ENCODE data around the gene SP140L. TPM values are rescaled to one million over a fixed set of nuclear protein-coding genes. Genes with fewer than 3 reads are reported as not detected.

The SP140L gene
- total and polyA plus RNA-seq, 2 of the 8 experiments (the other 6 are each of a cell fraction or from before 2014, with no cell fraction given), result 0.36 to 1.5 TPM

DNA sequence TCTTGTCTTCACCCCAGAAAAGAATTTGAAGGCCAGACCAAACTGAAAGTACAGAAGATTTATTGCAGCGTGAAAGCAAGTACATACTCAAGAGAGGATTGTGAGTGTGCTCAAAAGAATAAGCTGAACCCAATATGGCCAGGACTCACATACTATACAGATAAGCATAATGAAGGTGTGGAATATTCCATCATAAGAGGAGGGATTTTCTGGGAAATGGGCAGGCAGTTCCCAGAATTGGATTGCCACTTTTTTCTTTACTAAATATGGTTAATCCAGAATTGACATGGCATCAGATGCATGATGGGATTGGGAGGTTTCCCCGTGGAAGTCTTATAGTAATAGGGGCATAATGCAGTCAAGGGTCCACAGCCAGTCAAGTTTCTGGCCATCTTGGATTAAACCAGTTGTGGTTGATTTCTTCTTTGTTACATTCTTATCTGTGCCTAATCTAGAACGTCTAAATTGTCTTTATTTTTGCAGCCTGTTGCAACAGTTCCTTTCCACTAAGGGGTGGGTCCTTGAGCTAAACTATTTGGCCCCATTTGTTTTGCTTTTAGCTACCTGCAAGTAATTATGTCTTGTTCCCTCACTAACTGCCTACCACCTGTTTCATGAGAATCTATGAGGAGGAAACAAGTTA lies 9.0 kb downstream of the SP140L start:
- no peak for FAIRE-seq
- H4K20me1 ChIP-seq (replicated peaks in 1 of 2; ENCODE audit: control insufficient read depth in 1 of 2, insufficient read depth in 2 of 2, low read length in 2 of 2), result no peaks in the 10 kb centered on the region
- H3K27ac ChIP-seq (ENCODE audit: low read depth, low read length), result no peak overlapping the region
- no peak for DNase-seq (ENCODE audit: low read depth in 1 of 2, low spot score in 2 of 2)
- no peaks in the 10 kb centered on the region for H3K23me2 ChIP-seq (ENCODE audit: low read depth, low read length)
- H2AK5ac ChIP-seq (ENCODE audit: low read depth, low read length), result no peak overlapping the region
- H3K4me1 ChIP-seq (replicated peaks in 1 of 4; ENCODE audit: control insufficient read depth in 3 of 4, insufficient read depth in 4 of 4, low read length in 3 of 4), result no peaks in the 10 kb centered on the region
- 96% methylated on average over 3 of the region's 3 CpGs; no CpG with 5 or more reads in 1 of the 2 experiments for WGBS, 2 experiments (ENCODE audit: extremely low coverage in 1 of 2, insufficient coverage in 1 of 2, insufficient read length in 1 of 2, insufficient replicate concordance in 2 of 2, low coverage in 1 of 2, low lambda C conversion rate in 2 of 2, missing lambda C conversion rate in 1 of 2)
- no peak overlapping the region for H3K56ac ChIP-seq (replicated peaks; ENCODE audit: insufficient read length, low read depth, low read length)
- H2BK12ac ChIP-seq (ENCODE audit: low read depth, low read length), result no peak overlapping the region
- H3K4ac ChIP-seq (replicated peaks; ENCODE audit: insufficient read length, low read depth, low read length), result no peak overlapping the region
- no peak overlapping the region for H4K5ac ChIP-seq (ENCODE audit: insufficient read length, low read depth, low read length)
- no peaks in the 10 kb centered on the region for H3K79me2 ChIP-seq (ENCODE audit: control insufficient read depth in 1 of 2, insufficient read depth in 2 of 2, low read length in 2 of 2)
- H3K27me3 ChIP-seq (replicated peaks in 1 of 4; ENCODE audit: control insufficient read depth in 3 of 4, extremely low read depth in 1 of 4, insufficient read depth in 3 of 4, low read length in 3 of 4), result no peaks in the 10 kb centered on the region
- no peak for TF ChIP-seq CHD2 (IDR thresholded peaks at IDR 0.05; ENCODE audit: low read length)
- no peak for TF ChIP-seq SRF (IDR thresholded peaks at IDR 0.05; ENCODE audit: low read depth, low read length)
- no peak for TF ChIP-seq HDAC2 (IDR thresholded peaks at IDR 0.05; ENCODE audit: borderline replicate concordance in 1 of 2, low read depth in 2 of 2, low read length in 2 of 2)
- TF ChIP-seq POLR2AphosphoS5 (IDR thresholded peaks at IDR 0.05; ENCODE audit: low read depth, low read length), result no peak
- TF ChIP-seq RXRA (IDR thresholded peaks at IDR 0.05; ENCODE audit: insufficient read depth, low read depth, low read length), result no peak
- TF ChIP-seq GTF2F1 (IDR thresholded peaks at IDR 0.05; ENCODE audit: borderline replicate concordance, low read depth, low read length), result no peak
- TF ChIP-seq CREB1 (IDR thresholded peaks at IDR 0.05), result no peak
- TF ChIP-seq, protein P1, sequence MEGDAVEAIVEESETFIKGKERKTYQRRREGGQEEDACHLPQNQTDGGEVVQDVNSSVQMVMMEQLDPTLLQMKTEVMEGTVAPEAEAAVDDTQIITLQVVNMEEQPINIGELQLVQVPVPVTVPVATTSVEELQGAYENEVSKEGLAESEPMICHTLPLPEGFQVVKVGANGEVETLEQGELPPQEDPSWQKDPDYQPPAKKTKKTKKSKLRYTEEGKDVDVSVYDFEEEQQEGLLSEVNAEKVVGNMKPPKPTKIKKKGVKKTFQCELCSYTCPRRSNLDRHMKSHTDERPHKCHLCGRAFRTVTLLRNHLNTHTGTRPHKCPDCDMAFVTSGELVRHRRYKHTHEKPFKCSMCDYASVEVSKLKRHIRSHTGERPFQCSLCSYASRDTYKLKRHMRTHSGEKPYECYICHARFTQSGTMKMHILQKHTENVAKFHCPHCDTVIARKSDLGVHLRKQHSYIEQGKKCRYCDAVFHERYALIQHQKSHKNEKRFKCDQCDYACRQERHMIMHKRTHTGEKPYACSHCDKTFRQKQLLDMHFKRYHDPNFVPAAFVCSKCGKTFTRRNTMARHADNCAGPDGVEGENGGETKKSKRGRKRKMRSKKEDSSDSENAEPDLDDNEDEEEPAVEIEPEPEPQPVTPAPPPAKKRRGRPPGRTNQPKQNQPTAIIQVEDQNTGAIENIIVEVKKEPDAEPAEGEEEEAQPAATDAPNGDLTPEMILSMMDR (IDR thresholded peaks at IDR 0.05; ENCODE audit: control extremely low read depth in 1 of 3, insufficient read depth in 1 of 3, low read depth in 1 of 3, low read length in 3 of 3), result no peak
- no peak overlapping the region for H3K4me3 ChIP-seq (ENCODE audit: extremely low read depth in 1 of 4, insufficient read depth in 2 of 4, low read depth in 3 of 4, low read length in 4 of 4)
- H4K91ac ChIP-seq (replicated peaks; ENCODE audit: insufficient read length, low read length), result no peak overlapping the region
- no peak overlapping the region for H4K8ac ChIP-seq (ENCODE audit: extremely low read depth, insufficient read depth, low read length)
- H2BK5ac ChIP-seq (ENCODE audit: low read depth, low read length), result no peak overlapping the region
- H2BK120ac ChIP-seq (replicated peaks; ENCODE audit: low read depth, low read length), result no peak overlapping the region
- H3K9me3 ChIP-seq (ENCODE audit: insufficient read depth in 2 of 2, low read depth in 1 of 2, low read length in 1 of 2), result no peaks in the 10 kb centered on the region
- H2BK20ac ChIP-seq (ENCODE audit: low read length), result no peak overlapping the region
- H3K9ac ChIP-seq (replicated peaks in 1 of 4; ENCODE audit: extremely low read depth in 1 of 4, low read depth in 3 of 4, low read length in 3 of 4), result no peak overlapping the region
- ChIA-PET POLR2A (ENCODE audit: partially characterized antibody) (no interaction called here), CTCF (ENCODE audit: partially characterized antibody) (no interaction called here)
- no peak overlapping the region for H3K18ac ChIP-seq (ENCODE audit: extremely low read depth, low read length)
- no peaks in the 10 kb centered on the region for H3K36me3 ChIP-seq (ENCODE audit: control insufficient read depth in 2 of 4, insufficient read depth in 4 of 4, low read length in 3 of 4)
- H2AFZ ChIP-seq (ENCODE audit: low read length), result no peak overlapping the region
- H3K4me2 ChIP-seq (ENCODE audit: insufficient read depth in 1 of 2, low read depth in 2 of 2, low read length in 2 of 2), result no peak overlapping the region
- H3K14ac ChIP-seq (ENCODE audit: insufficient read length), result no peak overlapping the region
- no peaks in the 10 kb centered on the region for H3K79me1 ChIP-seq (ENCODE audit: low read depth, low read length)
- H3K23ac ChIP-seq (ENCODE audit: insufficient read length), result no peak overlapping the region
- H2BK15ac ChIP-seq (ENCODE audit: low read length), result no peak overlapping the region

Measured in H1 (cell line).